ENCODE data around the gene DPM3.

DNA sequence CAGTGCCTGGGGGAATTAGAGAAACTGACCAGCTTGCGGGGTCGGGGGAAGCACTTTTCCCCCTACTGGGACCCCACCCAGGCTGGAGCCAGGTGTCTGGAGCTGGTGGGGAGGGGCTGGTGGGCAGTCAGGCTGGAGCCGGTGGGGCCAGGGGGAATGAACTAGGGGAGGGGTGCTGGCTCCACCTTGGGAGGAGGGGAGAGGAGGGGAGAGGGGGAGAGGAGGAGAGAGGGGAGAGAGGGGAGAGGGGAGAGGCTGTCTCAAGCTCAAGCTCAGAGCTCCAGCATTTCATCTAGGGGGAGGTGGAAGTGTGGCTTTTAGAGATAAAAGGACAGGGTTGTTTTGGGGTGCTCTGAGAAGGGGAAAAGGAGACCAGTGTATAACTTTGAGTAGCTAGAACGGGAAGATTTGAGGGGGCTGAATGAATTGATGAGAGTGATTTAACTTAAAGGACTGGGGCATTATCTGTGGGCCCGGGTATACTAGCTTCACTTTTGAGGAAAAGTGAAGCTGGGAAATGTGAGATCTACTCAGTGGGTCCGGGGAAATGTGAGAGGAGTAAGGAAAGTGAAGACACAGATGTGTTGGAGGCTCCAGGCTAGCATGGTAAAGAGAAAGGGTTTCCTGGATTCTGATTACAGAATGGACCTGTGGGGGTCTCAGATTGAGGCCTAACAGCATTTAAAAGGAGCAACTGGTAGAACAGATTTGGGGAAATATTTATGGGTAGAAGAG lies 9.9 kb downstream of the DPM3 start:
- TF ChIP-seq POLR2AphosphoS5 (IDR thresholded peaks at IDR 0.05; ENCODE audit: borderline replicate concordance, low read depth, low read length), result no peak
- TF ChIP-seq EZH2 (IDR thresholded peaks at IDR 0.05), result no peak
